GM12873 (cell line): ENCODE data around the gene PSORS1C1.

ENCODE experiments used
- CTCF ChIP-seq: IDR thresholded peaks from 2 replicates; pipeline ENCODE4 v1.5.1; 2012; ENCODE audit warnings: low read depth, mild to moderate bottlenecking, moderate library complexity, low read length, control low read depth; ENCODE audit not compliant: insufficient read depth; ENCODE audit errors: missing control alignments

Gene PSORS1C1

DNA sequence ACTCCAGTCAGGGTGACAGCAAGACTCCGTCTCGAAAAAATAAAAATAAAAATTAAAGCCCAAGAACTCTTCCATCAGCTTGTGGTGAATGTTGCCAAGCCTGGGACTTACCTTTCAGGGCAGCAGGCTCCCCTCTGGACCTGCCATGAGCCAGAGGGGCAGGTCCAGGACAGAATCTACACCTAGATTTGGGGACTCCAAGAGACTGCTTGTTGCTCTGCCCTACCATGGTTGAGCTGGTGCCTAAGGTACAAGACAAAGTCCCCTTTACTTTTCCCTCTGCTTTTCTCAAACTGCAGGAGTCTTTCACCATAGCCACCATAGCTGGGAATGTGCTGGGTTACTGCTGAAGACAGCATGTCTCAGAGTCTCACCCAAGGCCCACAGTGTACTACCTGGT, 11.5 kb upstream of the PSORS1C1 start:
- TF ChIP-seq CTCF: no peak

- no peak for TF ChIP-seq CTCF
Observed at GRCh38 chr6:31107052-31107451, 7.5 kb upstream of the PSORS1C1 start.

- TF ChIP-seq CTCF: no peak
Observed at GRCh38 chr6:31110825-31111582, 3.6 kb upstream of the PSORS1C1 start.

DNA sequence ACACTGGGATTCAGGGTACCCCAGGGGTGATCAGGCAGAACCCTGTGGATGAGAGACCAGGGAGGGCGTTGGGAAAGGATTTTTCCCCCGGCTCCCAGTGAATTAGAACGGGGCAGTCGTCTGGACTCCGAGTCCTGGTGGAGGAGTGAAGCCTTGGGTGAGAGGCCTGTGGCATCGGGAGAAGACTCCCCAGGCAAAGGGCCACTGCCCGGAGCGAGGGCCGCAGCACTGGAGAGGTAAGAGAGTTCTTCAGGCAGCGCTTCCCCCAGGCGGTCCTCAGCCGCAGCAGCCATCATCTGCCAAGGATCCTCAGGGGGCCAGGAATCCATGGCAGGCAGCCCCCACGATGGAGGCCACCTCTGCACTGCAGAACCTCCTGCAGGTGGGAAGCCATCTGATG, 2.9 kb upstream of the PSORS1C1 start:
- TF ChIP-seq CTCF: no peak

GRCh38 chr6:31112478-31112877, 2.1 kb upstream of the PSORS1C1 start, which contains the start of gene C6orf15:
Gene C6orf15, minus strand, starts transcription at chr6:31112575. Its CDS starts 20 bp downstream, at chr6:31112555.
- TF ChIP-seq CTCF: no peak

DNA sequence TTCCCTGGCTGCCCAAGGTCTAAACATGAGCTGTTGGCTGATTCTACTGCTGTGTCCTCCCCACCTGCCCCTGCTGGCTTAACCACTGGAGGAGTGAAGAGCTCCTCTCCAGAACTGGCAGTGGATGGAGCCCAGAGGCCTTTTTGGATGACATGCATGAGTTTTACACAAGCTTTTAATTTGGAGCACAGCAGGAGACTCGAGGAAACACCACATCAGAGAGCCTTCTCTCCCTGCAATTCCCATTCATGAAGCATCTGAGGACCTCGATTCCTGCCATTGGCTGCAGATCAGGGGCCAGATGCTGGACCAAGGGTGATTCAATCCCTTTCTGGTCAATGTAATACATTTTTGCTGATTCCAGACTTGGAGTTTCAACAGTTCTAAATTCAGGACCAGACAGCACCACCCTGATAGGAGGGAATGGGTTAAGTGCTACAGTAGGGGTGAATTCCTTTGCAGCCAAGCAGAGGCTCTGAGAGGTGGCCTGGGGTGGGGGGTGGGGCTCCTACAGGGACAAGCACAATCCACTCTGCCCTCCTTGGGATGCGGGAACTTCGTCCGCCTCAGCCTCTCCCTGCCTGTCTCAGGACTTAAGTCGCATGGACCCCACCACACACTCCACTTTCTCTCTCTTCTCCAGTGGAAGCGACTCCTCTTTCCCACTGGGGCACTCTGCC, 599 bp upstream of the PSORS1C1 start:
- no peak for TF ChIP-seq CTCF

DNA sequence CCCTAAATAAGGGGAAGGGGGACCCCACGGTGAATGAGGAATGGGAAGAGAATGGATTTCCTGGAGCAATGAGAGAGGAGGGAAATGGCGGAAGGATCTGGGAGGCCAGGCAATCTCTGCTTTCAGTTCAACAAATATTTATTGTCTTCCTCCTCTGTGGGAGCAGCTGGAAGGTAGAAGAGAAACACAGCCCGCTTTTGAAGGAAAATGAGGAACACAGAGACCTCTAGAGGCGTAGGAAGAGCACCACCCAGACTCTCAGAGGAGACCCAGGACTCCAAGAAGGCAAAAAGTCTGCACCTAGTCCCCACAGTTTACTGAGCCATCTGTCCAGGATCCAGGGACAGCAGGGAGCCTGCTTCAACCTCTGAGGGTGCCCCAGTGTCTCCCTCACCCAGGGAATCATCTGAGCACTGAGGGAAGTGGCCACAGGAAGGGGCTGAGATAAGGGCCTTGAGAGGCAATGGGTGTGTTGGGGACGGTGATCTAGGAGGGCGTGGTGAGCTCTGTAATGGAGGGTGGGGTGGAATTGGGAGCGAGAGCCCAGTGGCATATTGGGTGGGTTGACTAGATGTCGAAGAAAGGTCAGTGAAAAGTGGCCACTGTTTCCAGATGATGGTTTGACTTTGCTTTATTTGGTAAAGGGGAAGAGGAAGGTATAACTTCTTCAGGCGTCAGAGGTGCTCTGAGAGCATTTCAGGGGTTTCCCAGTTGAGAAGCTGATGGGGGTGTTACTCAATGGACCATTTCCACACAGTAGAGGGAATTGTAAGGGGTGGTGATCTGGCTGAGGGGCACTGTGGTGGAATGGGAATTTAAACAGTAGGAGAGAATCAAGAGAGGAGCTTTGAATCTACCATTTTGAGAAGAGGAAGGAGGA, 610 bp downstream of the PSORS1C1 start:
- TF ChIP-seq CTCF: peak; percentile 13
